Natural killer cell treated with Interleukin-12 subunit alpha and Interleukin-12 subunit beta and Interleukin-15 and Interleukin-18, amount 100 ng/mL, for 72 hours (primary cell): ENCODE results near the gene CREB5. TPM values are rescaled to one million over a fixed set of nuclear protein-coding genes. Genes with fewer than 3 reads are reported as not detected.

Source experiments
- ATAC-seq, 2 donors: fragments of 150-1000 bp; cut with Tn5 transposase in 1 of 2; sonication (Bioruptor Pico), chemical (Tn5 transposase) in 1 of 2; 2 replicates each; pipeline ENCODE4 v1.10.0; 2021
- DNase-seq: peaks from one replicate; pipeline ENCODE4 v3.0.0; 2022; ENCODE audit warnings: low spot score
- H3K27ac Mint-ChIP-seq, 2 donors: 1 replicate in 1 of 2; 2 replicates in 1 of 2; pipeline ENCODE4 v1.8.0; 2022; ENCODE audit warnings: mixed read lengths in 2 of 2, mild to moderate bottlenecking in 1 of 2, moderate library complexity in 1 of 2
- H3K27me3 Mint-ChIP-seq, 2 donors: 1 replicate in 1 of 2; 2 replicates in 1 of 2; pipeline ENCODE4 v1.8.0; 2022; ENCODE audit warnings: mixed read lengths in 2 of 2
- H3K36me3 Mint-ChIP-seq: one replicate; pipeline ENCODE4 v1.8.0; 2022; ENCODE audit warnings: mixed read lengths
- H3K4me1 Mint-ChIP-seq, 2 donors: 1 replicate in 1 of 2; 2 replicates in 1 of 2; pipeline ENCODE4 v1.8.0; 2022; ENCODE audit warnings: low read depth in 2 of 2, mixed read lengths in 2 of 2, mild to moderate bottlenecking in 1 of 2
- H3K4me3 Mint-ChIP-seq: one replicate; pipeline ENCODE4 v1.8.0; 2022; ENCODE audit warnings: mixed read lengths
- H3K9me3 Mint-ChIP-seq: 2 replicates; pipeline ENCODE4 v1.8.0; 2022; ENCODE audit warnings: mixed read lengths
- total RNA-seq, 2 donors: library from RNA; stranded (reverse); gene quantifications; one replicate each; pipeline ENCODE4 v1.2.3, GENCODE V29; 2022

Gene CREB5
- total RNA-seq, 2 donors from 2014 or later, result 0.62 TPM; not detected in 1

DNA sequence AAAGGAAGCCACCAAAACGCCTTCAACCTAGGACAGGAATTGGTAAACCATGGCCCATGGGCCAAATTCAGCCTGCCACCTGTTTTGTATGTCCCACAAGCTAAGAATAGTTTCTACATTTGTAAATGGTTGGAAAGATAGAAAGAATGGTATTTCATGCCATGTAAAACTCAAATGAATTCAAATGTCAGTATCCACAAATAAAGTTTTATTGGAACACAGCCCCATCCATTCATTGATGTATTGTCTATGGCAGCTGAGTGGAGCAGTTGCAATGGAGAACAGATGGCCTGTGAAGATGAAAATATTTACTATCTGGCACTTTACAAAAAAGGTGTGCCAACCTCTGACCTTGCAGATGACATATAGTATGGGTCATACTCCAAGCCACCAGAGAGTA, 236.9 kb downstream of the CREB5 start:
- DNase-seq (no peak), ATAC-seq (no peak)
- no peak overlapping the region for H3K4me3 Mint-ChIP-seq
- no peaks in the 10 kb centered on the region for H3K9me3 Mint-ChIP-seq
- H3K36me3 Mint-ChIP-seq, result no peaks in the 10 kb centered on the region
- H3K27ac Mint-ChIP-seq, result no peak overlapping the region
- peaks cover 12 to 36% of the 10 kb centered on the region in 2 donors for H3K27me3 Mint-ChIP-seq
- no peaks in the 10 kb centered on the region for H3K4me1 Mint-ChIP-seq

DNA sequence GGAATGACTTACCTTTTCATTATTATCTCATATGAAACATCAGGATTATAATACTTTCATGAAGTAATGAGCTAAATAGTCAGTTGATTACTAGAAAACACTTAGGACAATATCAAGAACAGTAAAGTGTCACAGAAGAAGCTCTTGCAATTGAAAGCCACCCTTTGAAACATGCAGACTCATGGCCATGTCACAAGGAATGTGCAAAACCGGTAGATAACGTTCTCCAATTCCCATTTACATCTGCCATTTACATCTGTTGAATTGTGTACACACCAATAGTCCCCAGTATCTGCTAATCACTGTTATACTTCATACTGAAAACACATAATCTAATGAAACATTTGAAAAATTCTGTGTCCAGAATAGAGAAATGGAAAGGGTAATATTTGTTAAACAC, 237.5 kb downstream of the CREB5 start:
- no peak for ATAC-seq
- Mint-ChIP-seq H3K4me3 (no peak overlapping the region), H3K27ac (no peak overlapping the region), H3K36me3 (no peaks in the 10 kb centered on the region), H3K27me3 (peaks cover 12 to 35% of the 10 kb centered on the region in 2 donors), H3K4me1 (no peaks in the 10 kb centered on the region), H3K9me3 (no peaks in the 10 kb centered on the region)
- no peak for DNase-seq

DNA sequence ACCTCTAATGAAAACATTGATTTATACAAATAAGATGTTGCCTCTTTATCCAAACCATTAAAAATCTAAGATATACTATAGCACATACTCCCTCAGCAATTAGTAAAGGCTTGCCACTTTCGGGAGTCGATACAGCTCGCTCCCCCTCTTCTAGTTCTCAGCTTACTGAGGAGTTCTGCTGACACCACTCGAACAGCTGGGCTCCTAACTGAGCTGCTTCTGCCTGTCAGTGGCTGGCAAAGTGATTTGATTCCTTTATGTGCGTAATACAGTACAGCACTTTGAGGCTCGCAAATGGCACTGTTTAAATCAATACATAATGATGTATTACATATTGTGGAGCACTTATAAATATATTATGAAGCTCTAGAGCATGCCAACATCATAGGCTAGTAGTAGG, 241.8 kb downstream of the CREB5 start:
- no peaks in the 10 kb centered on the region for H3K4me1 Mint-ChIP-seq
- no peaks in the 10 kb centered on the region for H3K36me3 Mint-ChIP-seq
- H3K9me3 Mint-ChIP-seq, result no peaks in the 10 kb centered on the region
- ATAC-seq (no peak), DNase-seq (no peak)
- H3K4me3 Mint-ChIP-seq, result no peak overlapping the region
- H3K27me3 Mint-ChIP-seq, result peaks cover 8 to 18% of the 10 kb centered on the region in 2 donors
- no peak overlapping the region for H3K27ac Mint-ChIP-seq

DNA sequence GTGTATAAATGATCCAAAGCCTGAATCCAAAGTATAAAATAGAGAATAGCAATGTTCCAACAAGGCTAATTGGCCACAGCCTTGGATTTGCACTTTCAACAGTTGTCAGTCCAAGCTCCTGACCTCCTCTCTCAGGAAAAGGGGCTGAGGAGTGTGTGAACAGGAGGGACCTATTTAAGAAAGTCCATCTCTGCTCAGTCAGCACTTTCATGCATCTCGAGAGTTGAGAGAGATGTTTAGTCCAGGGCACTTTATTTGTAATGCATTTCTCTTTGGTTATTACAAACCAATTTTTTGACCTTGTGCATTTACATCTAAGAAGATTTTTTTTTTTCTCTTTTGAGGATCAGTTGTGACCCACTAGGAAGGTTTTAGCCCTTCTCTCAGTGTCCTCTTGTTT, 244.2 kb downstream of the CREB5 start:
- no peak for ATAC-seq
- Mint-ChIP-seq H3K27ac (no peak overlapping the region), H3K4me3 (no peak overlapping the region), H3K36me3 (peaks cover 12% of the 10 kb centered on the region), H3K9me3 (no peaks in the 10 kb centered on the region), H3K4me1 (peaks cover 0 to 1% of the 10 kb centered on the region in 2 donors), H3K27me3 (peaks cover 19 to 23% of the 10 kb centered on the region in 2 donors)
- no peak for DNase-seq

DNA sequence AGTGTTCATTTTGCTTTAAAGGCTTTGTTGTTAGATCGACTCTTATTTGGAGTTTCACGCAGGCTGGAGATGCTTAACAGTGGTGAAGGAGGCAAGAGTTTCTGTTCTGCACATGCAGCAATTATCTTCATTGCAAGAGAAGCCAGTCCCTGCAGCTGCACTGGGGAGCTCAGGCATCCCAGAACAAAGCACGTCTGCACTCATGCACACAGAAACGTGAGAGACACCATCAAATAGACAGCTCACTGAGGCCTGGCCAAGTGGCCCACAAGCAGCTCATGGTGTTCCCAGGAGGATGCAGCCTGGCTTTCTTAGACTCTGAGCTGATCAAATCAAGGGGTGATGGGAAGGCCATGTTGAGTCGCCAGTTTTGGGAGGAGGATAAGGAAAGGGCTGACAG, 246.1 kb downstream of the CREB5 start:
- no peaks in the 10 kb centered on the region for H3K9me3 Mint-ChIP-seq
- peaks cover 14% of the 10 kb centered on the region for H3K36me3 Mint-ChIP-seq
- ATAC-seq (no peak), DNase-seq (no peak)
- H3K4me1 Mint-ChIP-seq, result peaks cover 7 to 8% of the 10 kb centered on the region in 2 donors
- no peak overlapping the region for H3K4me3 Mint-ChIP-seq
- H3K27ac Mint-ChIP-seq, result no peak overlapping the region
- H3K27me3 Mint-ChIP-seq, result peaks cover 26% of the 10 kb centered on the region in 2 donors

DNA sequence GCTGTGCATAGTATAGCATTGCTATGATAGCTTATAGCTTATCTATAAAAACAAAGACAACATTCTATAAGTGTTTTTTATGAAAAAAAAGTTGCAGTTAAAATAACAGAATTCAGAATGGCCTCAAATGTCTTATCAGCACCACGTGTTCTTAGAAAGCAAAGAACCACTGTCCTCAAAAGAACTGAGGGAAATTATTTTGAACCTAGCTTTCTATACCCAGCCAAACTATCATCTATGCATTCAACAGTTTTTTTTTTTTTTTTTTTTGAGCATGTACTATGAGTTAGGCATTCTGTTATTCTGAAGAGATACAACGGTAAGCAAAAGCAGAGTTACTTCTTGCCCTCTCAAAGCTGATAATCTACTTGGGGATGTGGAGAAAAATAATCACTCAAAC, 247.8 kb downstream of the CREB5 start:
- peaks cover 7 to 8% of the 10 kb centered on the region in 2 donors for H3K4me1 Mint-ChIP-seq
- ATAC-seq (no peak), DNase-seq (no peak)
- H3K27me3 Mint-ChIP-seq, result peaks cover 36 to 44% of the 10 kb centered on the region in 2 donors
- H3K9me3 Mint-ChIP-seq, result no peaks in the 10 kb centered on the region
- H3K36me3 Mint-ChIP-seq, result peaks cover 14% of the 10 kb centered on the region
- H3K4me3 Mint-ChIP-seq, result no peak overlapping the region
- H3K27ac Mint-ChIP-seq, result no peak overlapping the region

DNA sequence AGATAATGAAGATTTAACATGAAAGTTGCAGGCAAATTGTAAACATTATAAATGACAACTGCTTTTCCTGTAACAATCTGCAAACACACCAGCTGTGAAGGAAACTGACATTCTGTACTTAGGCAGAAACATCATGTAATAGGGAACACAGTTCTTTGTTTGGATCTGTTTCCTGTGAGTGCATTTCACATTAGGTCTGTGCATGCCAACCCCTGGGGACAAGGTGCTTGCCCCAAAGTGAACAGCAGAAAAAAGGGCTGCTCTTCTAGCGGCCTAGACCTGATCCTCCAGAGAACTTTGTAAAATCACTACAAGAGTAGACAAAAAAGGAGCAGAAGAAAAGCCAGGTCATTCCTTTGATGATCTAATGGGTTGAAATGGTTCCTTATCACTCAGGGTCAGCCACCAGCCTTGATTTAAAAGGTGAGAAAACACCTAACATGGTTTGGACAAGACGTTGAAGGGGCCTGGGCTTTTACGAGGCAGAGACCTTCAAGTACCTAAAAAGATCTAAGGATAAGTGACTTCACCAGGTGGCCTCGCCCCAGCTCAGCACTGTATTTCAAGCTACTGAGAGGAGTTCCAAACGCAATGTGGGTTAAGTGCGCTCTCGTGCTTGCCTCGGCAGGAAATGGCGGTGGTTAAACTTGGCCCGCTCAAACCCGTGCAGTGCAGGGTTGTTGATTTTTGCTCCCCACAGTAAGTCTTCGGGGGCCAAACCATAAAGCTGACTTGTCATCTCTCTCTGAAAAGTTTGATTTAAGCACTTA, 249.7 kb downstream of the CREB5 start:
- ATAC-seq (no peak), DNase-seq (no peak)
- H3K36me3 Mint-ChIP-seq, result peaks cover 14% of the 10 kb centered on the region
- peaks cover 40 to 44% of the 10 kb centered on the region in 2 donors for H3K27me3 Mint-ChIP-seq
- no peak overlapping the region for H3K4me3 Mint-ChIP-seq
- H3K27ac Mint-ChIP-seq, result no peak overlapping the region
- peaks cover 7 to 8% of the 10 kb centered on the region in 2 donors for H3K4me1 Mint-ChIP-seq
- H3K9me3 Mint-ChIP-seq, result no peaks in the 10 kb centered on the region

DNA sequence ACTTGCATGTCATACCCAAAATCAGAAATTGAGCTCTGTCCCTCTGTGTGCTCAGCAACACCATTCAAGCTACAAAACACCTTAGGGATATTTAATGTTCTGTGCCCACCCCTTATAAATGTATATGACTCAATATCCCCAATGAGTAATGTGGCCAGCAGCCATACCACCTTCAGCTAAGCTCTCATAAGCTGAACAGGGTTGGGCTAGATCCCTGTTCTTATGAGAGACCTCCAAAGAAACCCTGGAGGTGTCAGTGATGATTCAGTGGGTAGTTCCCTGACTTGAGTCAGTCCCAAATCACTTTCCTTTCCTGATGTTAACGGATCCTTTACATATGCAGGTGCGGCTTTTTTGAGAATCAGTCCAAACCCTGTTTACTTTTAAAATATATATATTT, 253.8 kb downstream of the CREB5 start:
- no peak for ATAC-seq
- H3K27ac Mint-ChIP-seq, result no peak overlapping the region
- peaks cover 24 to 50% of the 10 kb centered on the region in 2 donors for H3K27me3 Mint-ChIP-seq
- peaks cover 6% of the 10 kb centered on the region for H3K36me3 Mint-ChIP-seq
- peaks cover 7 to 8% of the 10 kb centered on the region in 2 donors for H3K4me1 Mint-ChIP-seq
- no peaks in the 10 kb centered on the region for H3K9me3 Mint-ChIP-seq
- H3K4me3 Mint-ChIP-seq, result no peak overlapping the region
- no peak for DNase-seq

DNA sequence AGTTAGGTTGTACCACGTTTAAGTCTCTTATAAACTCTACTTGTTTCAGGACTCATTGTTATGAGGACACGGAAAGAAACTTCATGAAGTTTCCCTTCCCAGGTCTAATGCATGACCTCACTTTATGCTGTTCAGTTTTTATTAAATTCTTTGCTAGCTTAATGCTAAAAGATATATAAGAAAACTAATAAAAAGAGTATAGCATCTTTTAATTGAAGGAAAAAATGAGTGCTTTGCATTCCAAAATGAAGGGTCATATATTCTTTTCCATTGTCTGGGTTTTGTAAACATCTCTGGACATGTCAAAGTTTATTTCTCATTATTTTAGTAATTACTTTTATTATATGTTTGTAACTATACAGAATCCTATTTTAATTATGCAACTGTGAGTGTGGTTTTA, 255.8 kb downstream of the CREB5 start:
- Mint-ChIP-seq H3K27me3 (peaks cover 14 to 32% of the 10 kb centered on the region in 2 donors), H3K4me1 (no peaks in the 10 kb centered on the region), H3K4me3 (no peak overlapping the region), H3K27ac (no peak overlapping the region), H3K36me3 (no peaks in the 10 kb centered on the region), H3K9me3 (no peaks in the 10 kb centered on the region)
- no peak for ATAC-seq
- no peak for DNase-seq

DNA sequence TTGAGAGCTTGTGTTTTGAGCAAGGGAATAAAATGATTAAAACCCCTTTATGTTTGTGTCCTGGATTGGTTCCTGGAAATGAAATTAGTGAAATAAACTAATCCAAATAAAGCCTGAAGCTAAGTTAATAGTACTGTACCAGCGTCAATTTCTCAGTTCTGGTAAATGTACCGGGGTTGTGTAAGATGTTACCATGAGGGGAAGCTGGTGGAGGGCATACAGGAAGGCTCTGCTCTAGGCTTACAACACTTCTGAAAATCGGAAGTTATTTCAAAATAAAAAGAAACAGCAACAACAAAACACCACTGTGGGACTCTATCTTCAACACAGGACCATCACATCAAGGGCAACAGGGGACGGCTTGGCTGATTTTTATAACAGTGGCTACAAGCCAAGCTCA, 257.0 kb downstream of the CREB5 start:
- ATAC-seq, result no peak
- no peak overlapping the region for H3K27ac Mint-ChIP-seq
- H3K4me1 Mint-ChIP-seq, result no peaks in the 10 kb centered on the region
- H3K4me3 Mint-ChIP-seq, result no peak overlapping the region
- no peaks in the 10 kb centered on the region for H3K36me3 Mint-ChIP-seq
- DNase-seq, result no peak
- H3K9me3 Mint-ChIP-seq, result no peaks in the 10 kb centered on the region
- peaks cover 9 to 24% of the 10 kb centered on the region in 2 donors for H3K27me3 Mint-ChIP-seq

DNA sequence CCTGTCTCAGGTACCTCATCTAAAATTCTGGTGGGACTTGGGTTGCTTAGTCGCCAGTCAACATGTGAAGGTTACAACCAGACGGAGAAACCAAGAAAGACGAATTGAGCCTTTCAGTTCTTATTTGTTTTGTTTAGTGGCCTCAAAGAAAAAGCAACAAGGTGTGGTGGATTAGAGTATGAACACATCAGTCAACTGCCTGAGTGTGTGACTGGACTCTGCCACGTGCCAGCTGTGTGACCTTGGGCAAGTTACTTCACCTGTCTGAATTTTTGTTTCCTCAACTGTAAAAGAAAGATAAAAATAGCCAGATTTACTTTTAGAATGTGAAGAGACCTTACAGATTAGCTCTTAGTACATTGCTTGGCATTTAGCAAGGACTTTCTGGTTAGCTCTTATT, 259.2 kb downstream of the CREB5 start:
- DNase-seq, result no peak
- Mint-ChIP-seq H3K36me3 (no peaks in the 10 kb centered on the region), H3K27ac (no peak overlapping the region), H3K4me1 (no peaks in the 10 kb centered on the region), H3K27me3 (peaks cover 8 to 26% of the 10 kb centered on the region in 2 donors), H3K9me3 (no peaks in the 10 kb centered on the region), H3K4me3 (no peak overlapping the region)
- no peak for ATAC-seq

DNA sequence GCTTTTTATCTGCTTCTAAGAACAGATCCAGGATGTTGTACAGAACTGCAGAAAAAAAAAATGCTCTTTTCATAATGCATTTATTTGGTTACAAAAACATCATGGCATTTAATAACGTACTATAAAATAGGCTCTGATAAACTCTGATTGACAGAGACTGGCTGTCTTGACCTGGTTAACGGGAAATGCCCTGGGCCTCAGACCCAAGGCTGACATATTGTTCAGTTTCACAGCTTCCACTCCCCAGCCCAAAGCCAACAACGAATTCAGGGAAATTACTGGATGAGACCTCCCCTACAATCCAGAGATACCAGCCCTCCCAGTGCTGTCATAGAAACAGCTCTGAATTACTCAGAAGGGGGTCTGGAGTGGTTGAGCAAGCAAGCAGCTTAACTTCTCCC, 260.1 kb downstream of the CREB5 start:
- DNase-seq (no peak), ATAC-seq (no peak)
- H3K4me3 Mint-ChIP-seq, result no peak overlapping the region
- H3K36me3 Mint-ChIP-seq, result no peaks in the 10 kb centered on the region
- no peak overlapping the region for H3K27ac Mint-ChIP-seq
- H3K9me3 Mint-ChIP-seq, result no peaks in the 10 kb centered on the region
- peaks cover 9 to 26% of the 10 kb centered on the region in 2 donors for H3K27me3 Mint-ChIP-seq
- H3K4me1 Mint-ChIP-seq, result no peaks in the 10 kb centered on the region

DNA sequence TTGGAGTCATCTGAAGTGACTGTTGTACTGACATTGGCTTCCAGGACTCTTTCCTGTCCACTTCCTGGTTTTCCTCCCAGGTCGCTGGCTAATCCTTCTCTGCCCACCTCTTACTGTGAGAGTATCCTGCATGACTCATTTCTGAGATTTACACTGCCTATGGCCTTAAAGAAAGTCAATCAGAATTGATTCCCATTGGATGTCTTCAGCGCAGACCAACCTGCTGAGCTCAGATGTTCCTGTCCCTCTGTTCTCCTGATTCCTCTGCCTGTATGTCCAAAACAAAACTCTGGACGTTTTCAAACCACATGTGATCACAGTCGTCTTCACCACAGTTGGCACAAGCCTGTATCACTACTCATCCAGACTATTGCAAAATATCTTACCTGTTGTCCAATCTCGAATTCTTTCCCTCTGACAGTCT, 262.1 kb downstream of the CREB5 start:
- Mint-ChIP-seq H3K4me3 (no peak overlapping the region), H3K27me3 (peaks cover 12 to 13% of the 10 kb centered on the region in 2 donors), H3K36me3 (no peaks in the 10 kb centered on the region), H3K27ac (no peak overlapping the region), H3K9me3 (no peaks in the 10 kb centered on the region), H3K4me1 (no peaks in the 10 kb centered on the region)
- ATAC-seq, result no peak
- DNase-seq, result no peak

DNA sequence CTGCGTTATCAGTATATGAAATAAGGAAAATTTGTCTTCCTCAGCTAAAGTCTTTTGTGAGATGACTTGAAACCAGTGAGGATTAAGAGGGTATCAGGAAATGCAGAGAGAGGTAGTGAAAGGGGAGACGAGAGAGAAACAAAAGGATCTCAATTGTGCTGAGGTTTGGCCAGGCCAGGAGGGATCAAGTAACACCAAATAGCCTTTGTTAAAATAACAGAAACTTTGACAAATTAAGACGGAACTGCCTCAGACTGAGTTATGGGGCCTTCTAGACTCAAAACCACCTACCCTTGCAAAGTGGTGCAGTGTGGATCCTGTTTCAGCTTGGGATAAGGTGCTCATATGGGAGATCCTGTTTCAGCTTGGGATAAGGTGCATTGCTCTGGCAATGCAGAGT, 263.1 kb downstream of the CREB5 start:
- H3K36me3 Mint-ChIP-seq, result no peaks in the 10 kb centered on the region
- no peaks in the 10 kb centered on the region for H3K9me3 Mint-ChIP-seq
- H3K4me1 Mint-ChIP-seq, result no peaks in the 10 kb centered on the region
- DNase-seq (no peak), ATAC-seq (no peak)
- H3K27me3 Mint-ChIP-seq, result peaks cover 12 to 14% of the 10 kb centered on the region in 2 donors
- no peak overlapping the region for H3K4me3 Mint-ChIP-seq
- no peak overlapping the region for H3K27ac Mint-ChIP-seq

DNA sequence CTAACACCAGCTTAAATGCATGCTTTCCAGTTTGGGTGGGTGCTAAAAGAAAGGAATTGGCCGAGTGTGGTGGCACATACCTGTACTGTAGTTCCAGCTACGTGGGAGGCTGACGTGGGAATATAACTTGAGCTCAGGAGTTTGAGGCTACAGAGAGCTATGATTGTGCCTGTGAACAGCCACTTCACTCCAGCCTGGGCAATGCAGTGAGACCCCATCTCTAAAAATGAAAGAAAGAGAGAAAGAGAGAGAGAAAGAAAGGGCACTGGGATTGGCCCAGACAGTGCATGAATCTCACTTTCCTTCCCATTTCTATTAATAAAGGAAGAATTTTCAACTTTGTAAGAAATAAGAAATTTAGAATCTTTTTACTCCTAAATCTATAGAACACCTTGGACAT, 265.4 kb downstream of the CREB5 start:
- Mint-ChIP-seq H3K27ac (no peak overlapping the region), H3K9me3 (no peaks in the 10 kb centered on the region), H3K36me3 (no peaks in the 10 kb centered on the region), H3K4me3 (no peak overlapping the region), H3K27me3 (peaks cover 14 to 19% of the 10 kb centered on the region in 2 donors), H3K4me1 (no peaks in the 10 kb centered on the region)
- ATAC-seq, result no peak
- DNase-seq, result no peak
